Activated CD4-positive, alpha-beta T cell treated with anti-CD3 and anti-CD28 coated beads, Interleukin-10, Interleukin-2, amounts not matched to agents 100 ng/mL and 50 ng/mL, durations not matched to agents 16 hours and 8 hours (primary cell): ENCODE results near the gene MT1B.

Experiments
- DNase-seq: peaks from one replicate; pipeline ENCODE4 v3.0.0-alpha.2; 2020

The MT1B gene

DNA sequence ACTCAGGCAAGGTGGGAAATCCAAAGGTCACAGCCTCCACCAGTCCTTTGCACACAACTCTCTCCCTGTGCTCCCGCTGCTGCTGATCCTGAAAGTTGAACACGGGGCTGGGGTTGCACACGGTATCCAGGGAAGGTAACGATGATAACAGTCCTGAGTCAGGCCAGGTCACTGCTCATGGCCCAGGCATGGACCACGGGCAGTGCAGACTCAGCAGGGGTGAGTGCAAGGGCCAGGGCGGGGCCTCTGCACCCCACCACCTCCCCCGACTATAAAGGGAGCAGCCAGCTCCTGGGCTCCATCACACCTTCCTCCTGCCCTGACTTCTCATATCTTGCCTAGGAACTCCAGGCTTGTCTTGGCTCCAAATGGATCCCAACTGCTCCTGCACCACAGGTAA, at the start of gene MT1B:
MT1B (plus strand) TSS at position 301 of the 400 bp plus-strand sequence; CDS start at position 369, 68 bp downstream.
- DNase-seq = no peak

DNA sequence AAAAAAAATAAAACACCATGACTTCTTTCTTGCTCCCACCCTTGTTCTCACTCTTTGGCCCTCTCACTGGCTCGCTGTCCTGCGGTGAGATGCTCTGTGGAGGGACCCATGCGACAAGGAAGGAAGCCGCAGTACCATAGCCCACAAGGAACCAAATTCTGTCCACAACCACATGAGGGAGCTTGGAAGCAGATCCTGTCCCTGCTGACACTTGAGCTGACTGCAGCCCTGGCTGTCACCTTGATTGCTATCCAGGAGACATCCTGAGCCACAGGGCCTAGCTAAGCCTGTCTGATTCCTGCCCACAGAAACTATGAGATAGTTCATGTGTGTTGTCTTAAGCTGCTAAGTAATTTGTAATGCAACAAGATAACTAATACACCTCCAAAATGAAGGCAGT, 48.1 kb upstream of the MT1B start:
- no peak for DNase-seq

DNA sequence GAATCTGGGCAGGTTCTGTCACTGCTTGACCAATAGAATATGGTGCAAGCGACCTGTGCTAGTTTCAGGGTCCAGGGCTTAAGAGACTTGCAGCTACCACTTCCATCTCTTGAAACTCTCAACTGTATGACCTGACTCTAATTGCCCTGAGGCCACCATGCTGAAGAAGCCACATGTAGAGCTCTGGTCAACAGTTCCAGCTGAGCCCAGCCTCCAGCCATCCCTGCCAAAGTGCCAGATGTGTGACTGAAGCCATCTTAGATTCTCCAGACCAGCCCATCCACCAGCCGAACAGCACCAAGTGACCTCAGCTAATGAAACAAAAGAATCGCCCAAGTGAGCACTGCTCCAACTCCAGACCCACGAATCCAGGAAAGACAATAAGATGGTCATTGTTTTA, 46.7 kb upstream of the MT1B start:
- DNase-seq = no peak

DNA sequence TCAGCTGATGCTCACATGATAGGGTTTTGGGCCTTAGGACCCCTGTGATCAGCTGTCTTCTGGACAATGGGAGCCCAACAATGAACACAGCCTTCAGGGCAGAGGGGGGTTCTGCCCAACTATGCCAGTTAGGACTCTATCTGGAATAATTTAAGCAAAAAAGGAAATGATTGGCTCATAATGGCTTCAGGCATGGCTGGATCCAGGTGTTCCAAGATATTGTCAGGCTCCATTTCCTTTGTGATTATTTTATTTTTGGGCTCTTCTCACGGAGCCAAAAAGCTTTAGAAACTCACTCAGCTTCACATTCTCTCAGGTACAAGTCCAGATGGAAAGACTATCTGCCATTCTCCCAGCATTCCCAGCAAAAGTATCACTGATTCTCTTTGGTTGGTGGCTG, 46.2 kb upstream of the MT1B start:
- no peak for DNase-seq

DNA sequence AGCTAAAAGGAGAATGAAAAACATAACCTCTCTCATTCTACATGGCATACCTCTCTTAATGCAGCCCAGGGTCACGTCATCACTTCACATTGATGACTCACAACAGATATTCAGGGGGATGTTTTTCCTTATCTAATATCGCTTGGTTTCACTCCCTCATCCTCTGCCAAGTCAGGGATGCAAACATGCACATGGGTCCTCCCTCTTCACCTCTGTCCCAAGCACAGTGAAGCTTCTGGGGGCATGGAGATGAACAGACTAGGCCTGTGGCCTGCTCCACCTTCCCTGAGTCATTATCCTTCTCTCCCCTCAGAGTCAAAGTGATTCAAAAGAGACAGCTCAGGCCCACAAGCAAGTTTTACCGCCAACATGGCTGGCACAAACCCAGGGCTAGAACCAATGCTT, 45.6 kb upstream of the MT1B start:
- no peak for DNase-seq

DNA sequence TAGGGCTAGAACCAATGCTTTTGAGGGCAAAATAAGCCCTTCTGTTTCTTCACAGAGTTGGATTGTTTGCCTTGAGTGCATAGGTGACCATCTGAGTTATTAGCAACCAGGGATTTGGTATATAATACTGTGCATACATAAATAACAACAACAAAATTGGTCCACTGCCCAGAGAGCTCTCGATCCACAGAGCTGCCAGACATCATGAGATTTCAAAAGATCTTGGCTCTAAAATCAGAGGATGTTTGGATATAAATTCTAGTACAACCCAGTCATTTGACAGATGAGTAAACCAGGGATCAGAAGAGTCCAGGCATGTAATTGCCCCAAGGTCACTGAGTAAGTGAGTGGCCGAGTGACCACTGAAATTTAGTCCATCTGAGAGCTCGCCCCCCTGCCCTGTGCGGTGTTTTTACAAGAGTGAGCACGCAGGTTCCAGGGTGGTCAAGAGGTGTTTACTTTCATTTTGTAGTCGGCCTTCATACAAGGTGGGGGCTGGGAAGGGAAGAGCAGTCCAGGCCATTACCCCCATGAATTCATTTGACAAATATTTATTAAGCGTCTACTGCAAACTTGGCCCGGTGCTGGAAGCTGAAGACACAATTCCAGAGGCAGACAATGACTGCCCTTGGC, 45.1 kb upstream of the MT1B start:
- DNase-seq = no peak

DNA sequence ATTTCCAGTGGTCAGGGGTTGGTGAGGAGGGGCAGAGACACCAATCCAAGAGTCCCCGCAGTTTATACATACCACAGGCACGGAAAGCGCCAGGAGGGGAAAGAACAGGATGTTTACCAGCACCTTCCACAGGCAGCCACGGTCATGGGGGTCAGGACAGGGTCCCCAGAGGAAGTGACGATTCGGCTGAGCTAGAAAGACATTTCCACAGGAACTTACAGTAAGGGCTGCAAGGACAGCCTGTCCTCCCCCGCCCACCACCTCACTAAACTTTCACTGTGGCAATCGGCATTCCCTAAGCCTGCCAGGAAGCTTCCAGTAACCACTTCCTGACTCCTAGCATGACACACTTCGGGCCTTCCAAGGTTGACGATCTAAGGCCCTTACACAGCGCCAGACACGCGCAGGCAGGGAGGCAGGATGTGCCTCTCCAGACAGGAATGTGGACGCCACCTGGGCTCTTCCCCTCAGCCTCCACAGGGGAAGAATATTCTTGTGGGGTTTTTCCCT, 44.5 kb upstream of the MT1B start:
- no peak for DNase-seq

GRCh38 chr16:56607675-56608042, 44.0 kb upstream of the MT1B start:
- DNase-seq = no peak

DNA sequence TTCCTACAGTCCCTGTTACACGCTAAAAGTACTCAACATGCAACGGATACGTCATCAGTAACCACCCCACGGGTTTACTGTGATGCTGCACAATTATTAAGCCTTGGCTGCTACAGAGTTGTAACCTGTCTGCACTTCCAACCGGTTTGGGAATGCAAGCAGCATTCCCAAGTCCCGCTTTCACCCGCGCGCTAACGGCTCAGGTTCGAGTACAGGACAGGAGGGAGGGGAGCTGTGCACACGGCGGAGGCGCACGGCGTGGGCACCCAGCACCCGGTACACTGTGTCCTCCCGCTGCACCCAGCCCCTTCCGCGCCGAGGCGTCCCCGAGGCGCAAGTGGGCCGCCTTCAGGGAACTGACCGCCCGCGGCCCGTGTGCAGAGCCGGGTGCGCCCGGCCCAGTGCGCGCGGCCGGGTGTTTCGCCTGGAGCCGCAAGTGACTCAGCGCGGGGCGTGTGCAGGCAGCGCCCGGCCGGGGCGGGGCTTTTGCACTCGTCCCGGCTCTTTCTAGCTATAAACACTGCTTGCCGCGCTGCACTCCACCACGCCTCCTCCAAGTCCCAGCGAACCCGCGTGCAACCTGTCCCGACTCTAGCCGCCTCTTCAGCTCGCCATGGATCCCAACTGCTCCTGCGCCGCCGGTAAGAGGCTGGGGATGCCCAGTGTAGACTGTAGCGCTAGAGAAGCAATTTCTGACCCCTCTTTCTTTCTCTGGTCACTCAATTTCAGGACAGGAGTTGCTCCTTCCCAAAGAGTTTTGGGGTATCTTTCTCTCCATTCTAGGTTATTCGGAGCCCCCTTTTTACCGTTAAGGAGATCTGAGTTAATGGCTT, 43.4 kb upstream of the MT1B start, which contains the start of gene MT2A:
MT2A (plus strand) TSS at position 542 of the 833 bp plus-strand sequence; CDS start at position 614, 72 bp downstream.
- peak; percentile 96 for DNase-seq

DNA sequence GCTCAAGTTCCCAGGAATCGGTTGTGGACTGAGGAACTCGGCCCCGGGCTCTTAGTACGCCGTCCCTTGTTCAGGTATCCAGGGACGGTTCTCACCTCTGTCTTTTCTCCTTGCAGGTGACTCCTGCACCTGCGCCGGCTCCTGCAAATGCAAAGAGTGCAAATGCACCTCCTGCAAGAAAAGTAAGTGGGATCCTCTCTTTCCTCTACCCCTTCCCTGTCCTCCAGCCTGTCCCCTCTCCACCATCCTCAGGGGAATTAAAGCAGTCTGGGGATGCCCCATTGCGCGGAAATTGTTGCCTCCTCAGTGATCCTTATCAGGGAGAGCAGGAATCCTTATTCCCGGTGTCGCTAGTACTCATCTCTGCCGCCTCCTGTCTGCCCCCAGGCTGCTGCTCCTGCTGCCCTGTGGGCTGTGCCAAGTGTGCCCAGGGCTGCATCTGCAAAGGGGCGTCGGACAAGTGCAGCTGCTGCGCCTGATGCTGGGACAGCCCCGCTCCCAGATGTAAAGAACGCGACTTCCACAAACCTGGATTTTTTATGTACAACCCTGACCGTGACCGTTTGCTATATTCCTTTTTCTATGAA, 42.7 kb upstream of the MT1B start:
- no peak for DNase-seq

GRCh38 chr16:56609463-56609921, 42.2 kb upstream of the MT1B start:
- peak; percentile 87 for DNase-seq

DNA sequence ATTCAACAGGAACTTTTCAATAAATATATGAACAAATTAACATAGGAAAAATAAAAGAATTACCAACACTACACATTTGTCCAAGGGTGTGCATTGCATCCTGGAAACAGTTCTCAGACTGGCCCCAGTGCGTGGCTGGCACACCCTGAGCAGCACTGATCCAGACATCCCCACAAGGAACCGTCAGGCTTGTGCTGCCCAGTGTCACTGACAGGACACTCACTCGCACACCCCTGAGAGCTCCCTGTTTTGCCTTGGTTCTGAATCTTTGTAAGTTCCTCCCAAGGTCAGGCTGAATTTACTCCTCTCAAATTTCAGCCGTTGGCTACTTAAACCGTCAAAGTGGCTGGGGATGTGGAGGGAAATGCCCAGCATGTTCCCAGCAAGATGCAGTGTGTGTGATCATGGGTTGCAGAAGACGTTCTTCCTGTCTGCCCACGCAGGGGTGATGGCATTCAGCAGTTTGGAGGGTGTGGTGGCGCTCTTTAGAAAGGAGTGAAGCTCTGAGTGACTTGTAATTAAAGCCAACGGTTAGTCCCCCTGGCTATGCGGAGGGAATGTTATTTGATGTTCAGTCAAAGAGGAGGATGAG, 41.6 kb upstream of the MT1B start:
- DNase-seq = peak; percentile 83

DNA sequence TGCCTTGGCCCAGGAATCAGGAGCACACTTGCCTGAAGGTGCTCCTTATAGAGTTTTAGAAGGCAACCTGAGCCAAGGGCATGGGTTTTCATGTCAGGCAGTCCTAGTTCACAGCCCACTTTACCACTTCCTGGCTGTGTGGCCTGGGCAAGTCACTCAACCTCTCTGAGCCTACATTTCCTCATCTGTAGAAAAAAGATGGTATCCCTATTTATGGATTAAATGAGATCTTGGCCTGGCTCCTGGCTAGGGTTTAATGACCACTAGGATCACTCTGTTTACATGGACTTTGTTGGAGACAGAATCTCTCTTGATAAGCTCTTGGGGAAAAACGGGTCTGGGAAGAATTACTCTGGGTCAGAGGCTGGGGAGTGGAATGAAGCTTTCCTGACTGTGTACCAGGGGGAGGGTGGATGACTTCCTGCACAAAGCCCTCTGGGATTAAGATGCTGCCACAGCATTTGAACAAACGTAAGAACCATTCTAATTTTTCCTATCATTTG, 41.0 kb upstream of the MT1B start:
- peak; percentile 65 for DNase-seq

GRCh38 chr16:56611281-56611833, 40.3 kb upstream of the MT1B start:
- no peak for DNase-seq

DNA sequence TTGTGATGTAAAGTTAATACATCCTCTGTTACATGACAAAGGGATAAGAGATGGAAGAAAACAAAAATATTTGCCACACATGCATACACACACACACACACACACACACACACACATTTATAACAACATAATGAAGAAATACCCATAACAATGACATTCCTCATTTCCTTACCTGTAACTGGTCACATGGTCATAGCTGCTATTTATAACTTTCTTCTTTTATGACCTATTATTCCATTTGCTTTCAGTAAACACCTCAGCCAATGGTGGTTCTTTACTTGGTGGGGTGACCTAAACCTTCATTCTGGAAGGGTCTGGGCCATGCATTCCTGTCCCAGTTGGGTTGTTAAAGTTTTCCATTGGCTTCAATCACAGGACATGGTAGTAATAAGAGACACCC, 38.0 kb upstream of the MT1B start:
- DNase-seq = no peak

DNA sequence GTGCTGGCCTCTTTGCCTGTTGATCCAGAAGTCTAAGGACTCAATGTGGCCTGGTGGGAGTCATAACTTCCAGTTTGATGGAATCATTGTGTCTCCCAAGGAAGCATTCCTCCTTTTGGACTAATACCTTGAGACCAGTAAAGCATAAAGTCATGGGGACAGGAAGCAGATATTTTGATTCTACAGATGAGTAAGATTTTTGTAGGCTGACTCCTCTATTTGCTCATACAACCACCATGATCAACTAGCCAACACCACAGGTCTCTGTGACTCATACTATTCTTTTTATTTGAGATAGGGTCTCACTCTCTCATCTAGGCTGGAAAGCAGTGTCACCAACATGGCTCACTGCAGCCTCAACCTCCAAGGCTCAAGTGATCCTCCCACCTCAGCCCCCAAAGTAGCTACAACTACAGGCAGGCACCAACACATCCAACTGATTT, 37.1 kb upstream of the MT1B start:
- DNase-seq = peak; percentile 87

DNA sequence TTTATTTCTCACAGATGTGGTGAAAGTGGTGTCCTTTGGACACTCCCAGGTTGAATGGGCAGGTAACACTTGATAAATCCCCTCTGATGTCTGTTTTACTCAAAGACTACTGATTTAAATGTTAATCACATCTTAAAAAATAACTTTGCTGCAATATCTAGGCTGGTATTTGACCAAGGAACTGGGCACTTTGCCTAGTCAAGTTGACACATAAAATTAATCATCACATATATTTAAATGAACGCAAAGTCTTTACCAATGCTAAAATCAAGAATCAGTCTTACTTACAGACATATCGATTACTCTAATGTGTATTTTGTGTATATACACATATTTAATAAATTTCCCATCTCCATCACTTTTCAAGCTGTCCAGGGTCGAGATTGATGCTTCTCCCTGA, 36.3 kb upstream of the MT1B start:
- no peak for DNase-seq

GRCh38 chr16:56616608-56617211, 35.0 kb upstream of the MT1B start:
- DNase-seq = no peak

DNA sequence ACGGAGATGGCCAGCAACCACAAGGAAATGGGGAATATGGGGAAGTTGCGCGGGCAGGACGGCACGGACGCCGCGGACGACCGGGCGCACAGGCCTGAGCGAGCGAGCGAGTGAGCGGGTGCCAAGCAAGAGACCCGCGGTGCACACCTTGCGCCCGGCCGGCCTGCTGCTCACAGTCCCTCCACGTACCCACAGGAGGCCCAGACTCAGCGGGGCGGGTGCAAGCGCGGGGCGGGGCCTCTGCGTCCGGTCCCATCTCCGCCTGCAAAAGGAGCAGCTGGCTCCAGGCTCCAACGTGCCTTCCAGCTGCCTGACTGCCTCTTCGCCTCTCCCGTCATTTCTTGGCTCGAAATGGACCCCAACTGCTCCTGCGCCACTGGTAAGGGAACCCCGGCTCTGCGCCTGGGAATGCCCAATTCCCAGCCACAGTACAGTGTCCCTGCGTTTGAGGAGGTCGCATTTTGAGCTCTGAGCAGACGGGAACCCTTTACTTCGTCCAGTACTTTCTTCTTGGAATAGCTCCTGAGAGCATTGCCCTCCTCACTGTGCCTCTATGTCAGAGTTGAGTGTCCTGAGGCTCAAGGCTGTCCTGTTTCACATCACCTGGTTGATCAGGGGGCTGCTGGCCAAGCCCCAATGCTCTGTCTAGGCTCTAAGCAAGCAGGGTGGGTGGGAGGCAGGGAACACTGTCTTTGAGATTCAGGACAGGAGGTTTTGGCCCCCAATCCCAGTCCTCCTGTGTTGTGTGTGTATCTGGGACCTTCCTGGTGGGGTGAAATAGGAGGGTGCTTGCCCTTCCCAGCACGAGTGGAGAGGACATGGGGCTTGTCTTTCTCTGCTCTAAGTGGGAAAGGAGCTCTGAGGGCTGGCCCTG, 34.2 kb upstream of the MT1B start:
- peak; percentile 72 for DNase-seq

- DNase-seq = no peak
Observed at GRCh38 chr16:56618138-56618537, 33.5 kb upstream of the MT1B start.

DNA sequence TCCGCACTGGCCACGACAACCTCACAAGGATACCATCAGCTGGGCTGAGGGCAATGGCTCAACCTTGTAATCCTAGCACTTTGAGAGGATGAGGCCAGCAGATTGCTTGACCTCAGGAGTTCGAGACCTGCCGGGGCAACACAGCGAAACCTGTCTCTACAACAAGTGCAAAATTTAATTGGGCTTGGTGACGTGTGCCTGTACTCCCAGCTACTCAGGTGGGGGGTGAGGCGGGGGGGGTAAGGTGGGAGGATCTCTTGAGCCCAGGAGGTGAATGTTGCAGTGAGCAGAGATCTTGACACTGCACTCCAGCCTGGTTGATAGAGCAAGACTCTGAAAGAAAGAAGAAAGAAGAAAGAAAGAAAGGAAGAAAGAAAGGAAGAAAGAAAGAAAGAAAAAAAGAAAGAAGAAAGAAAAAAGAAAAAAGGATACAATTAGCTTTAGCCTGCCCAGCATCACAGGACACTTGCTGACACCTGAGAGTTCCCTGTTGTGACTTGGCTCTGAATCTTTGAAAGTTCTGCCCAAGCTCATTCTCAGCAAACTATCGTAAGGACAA, 31.3 kb upstream of the MT1B start:
- no peak for DNase-seq
